Loucy (cell line): ENCODE results near the gene OR5H1.

Experiments used
- EZH2phosphoT487 ChIP-seq: fragments of 200-600 bp; IDR thresholded peaks from 2 replicates; pipeline ENCODE4 v1.6.1; 2018; ENCODE audit warnings: antibody characterized with exemption, mild to moderate bottlenecking, moderate library complexity, borderline replicate concordance
- TF ChIP-seq, protein P1 (sequence below): fragments of 200-600 bp; sonication (generic); conservative IDR thresholded peaks from 2 replicates; pipeline ENCODE4 v1.5.1; 2014; ENCODE audit warnings: mild to moderate bottlenecking, antibody characterized with exemption, low read length

DNA sequence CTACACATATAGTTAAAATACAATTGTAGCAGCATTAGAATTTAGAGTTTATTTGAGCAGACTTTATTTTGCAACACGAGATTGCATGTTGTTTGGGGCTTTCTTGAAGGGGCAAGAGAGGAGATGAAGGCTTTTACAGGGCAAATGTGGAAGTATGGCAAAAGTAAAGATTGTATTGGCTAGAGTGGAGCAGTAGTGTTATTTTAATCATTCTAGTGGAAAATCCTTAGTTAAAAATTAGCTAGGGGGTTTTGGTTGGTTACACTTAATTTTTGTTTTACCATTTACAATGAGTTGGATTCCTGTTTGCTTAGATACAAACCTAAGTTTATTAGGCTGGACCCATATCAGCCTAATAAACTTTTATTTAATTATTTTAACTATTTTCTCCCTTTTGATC is 40.5 kb downstream of the OR5H1 start:
- TF ChIP-seq, protein P1, sequence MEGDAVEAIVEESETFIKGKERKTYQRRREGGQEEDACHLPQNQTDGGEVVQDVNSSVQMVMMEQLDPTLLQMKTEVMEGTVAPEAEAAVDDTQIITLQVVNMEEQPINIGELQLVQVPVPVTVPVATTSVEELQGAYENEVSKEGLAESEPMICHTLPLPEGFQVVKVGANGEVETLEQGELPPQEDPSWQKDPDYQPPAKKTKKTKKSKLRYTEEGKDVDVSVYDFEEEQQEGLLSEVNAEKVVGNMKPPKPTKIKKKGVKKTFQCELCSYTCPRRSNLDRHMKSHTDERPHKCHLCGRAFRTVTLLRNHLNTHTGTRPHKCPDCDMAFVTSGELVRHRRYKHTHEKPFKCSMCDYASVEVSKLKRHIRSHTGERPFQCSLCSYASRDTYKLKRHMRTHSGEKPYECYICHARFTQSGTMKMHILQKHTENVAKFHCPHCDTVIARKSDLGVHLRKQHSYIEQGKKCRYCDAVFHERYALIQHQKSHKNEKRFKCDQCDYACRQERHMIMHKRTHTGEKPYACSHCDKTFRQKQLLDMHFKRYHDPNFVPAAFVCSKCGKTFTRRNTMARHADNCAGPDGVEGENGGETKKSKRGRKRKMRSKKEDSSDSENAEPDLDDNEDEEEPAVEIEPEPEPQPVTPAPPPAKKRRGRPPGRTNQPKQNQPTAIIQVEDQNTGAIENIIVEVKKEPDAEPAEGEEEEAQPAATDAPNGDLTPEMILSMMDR, result no peak
- no peak for TF ChIP-seq EZH2phosphoT487
